ENCODE results near the gene TMEM174.
A peak's percentile ranks its signal among the peaks of the same experiment; 100 is the strongest.

TMEM174 gene

GRCh38 chr5:73154208-73155006, 18.6 kb upstream of the TMEM174 start:
- no peak for DNase-seq

- DNase-seq: no peak
Measured at GRCh38 chr5:73155271-73156222, 17.4 kb upstream of the TMEM174 start.

GRCh38 chr5:73157414-73158303, 15.3 kb upstream of the TMEM174 start:
- no peak for DNase-seq

GRCh38 chr5:73158313-73158712, 14.7 kb upstream of the TMEM174 start:
- DNase-seq: no peak

- peak; percentile 3 for DNase-seq
Measured at GRCh38 chr5:73160239-73160671, 12.7 kb upstream of the TMEM174 start.

- DNase-seq: no peak
Measured at GRCh38 chr5:73170522-73170921, 2.5 kb upstream of the TMEM174 start.

- no peak for DNase-seq
Measured at GRCh38 chr5:73171495-73171894, 1.5 kb upstream of the TMEM174 start.

GRCh38 chr5:73174100-73174815, 1.3 kb downstream of the TMEM174 start:
- DNase-seq: no peak

GRCh38 chr5:73176250-73176649, 3.3 kb downstream of the TMEM174 start:
- no peak for DNase-seq

- no peak for DNase-seq
Measured at GRCh38 chr5:73178265-73178664, 5.3 kb downstream of the TMEM174 start.

GRCh38 chr5:73179730-73180129, 6.7 kb downstream of the TMEM174 start:
- DNase-seq: no peak

- no peak for DNase-seq
Measured at GRCh38 chr5:73180566-73180965, 7.6 kb downstream of the TMEM174 start.

- no peak for DNase-seq
Measured at GRCh38 chr5:73182307-73182706, 9.3 kb downstream of the TMEM174 start.

- DNase-seq: no peak
Measured at GRCh38 chr5:73183000-73183399, 10.0 kb downstream of the TMEM174 start.

- no peak for DNase-seq
Measured at GRCh38 chr5:73183481-73183891, 10.5 kb downstream of the TMEM174 start.

- DNase-seq: no peak
Measured at GRCh38 chr5:73186976-73187375, 14.0 kb downstream of the TMEM174 start.

GRCh38 chr5:73188764-73189531, 16.0 kb downstream of the TMEM174 start:
- DNase-seq: no peak

- DNase-seq: no peak
Measured at GRCh38 chr5:73189871-73190376, 16.9 kb downstream of the TMEM174 start.

GRCh38 chr5:73192370-73192769, 19.4 kb downstream of the TMEM174 start:
- DNase-seq: no peak

GRCh38 chr5:73193592-73193991, 20.6 kb downstream of the TMEM174 start:
- no peak for DNase-seq

- no peak for DNase-seq
Measured at GRCh38 chr5:73196201-73196600, 23.2 kb downstream of the TMEM174 start.

Measured in T-helper 9 cell (primary cell).